Left lung (tissue), 10 donors: Measurements from ENCODE around the gene DTX4. TPM values are rescaled to one million over a fixed set of nuclear protein-coding genes. Genes with fewer than 3 reads are reported as not detected.

Experiments used
- ATAC-seq: fragments of 200-7000 bp; cut with Tn5 transposase; one replicate; pipeline ENCODE4 v1.9.1; 2020; ENCODE audit warnings: moderate library complexity
- DNase-seq, 4 donors: peaks; one replicate each; pipeline ENCODE4 v3.0.0-alpha.2; 2013 to 2020
- H3K27ac ChIP-seq, 2 donors: fragments of 200-600 bp; sonication (generic) in 1 of 2; one replicate each; pipeline versions ENCODE4 v1.5.0 to v1.8.0; 2020 to 2021
- H3K27me3 ChIP-seq, 2 donors: fragments of 200-600 bp; sonication (generic) in 1 of 2; one replicate each; pipeline versions ENCODE4 v1.5.0 to v1.8.0; 2020 to 2021
- H3K36me3 ChIP-seq, 2 donors: fragments of 200-600 bp; sonication (generic) in 1 of 2; one replicate each; pipeline versions ENCODE4 v1.5.0 to v1.8.0; 2020 to 2021
- H3K4me1 ChIP-seq, 2 donors: fragments of 200-600 bp; one replicate each; pipeline ENCODE4 v1.8.0; 2021
- H3K4me3 ChIP-seq, 2 donors: fragments of 200-600 bp; sonication (generic) in 1 of 2; one replicate each; pipeline versions ENCODE4 v1.5.0 to v1.8.0; 2020 to 2021; ENCODE audit warnings: mild to moderate bottlenecking in 1 of 2
- H3K9me3 ChIP-seq, 2 donors: fragments of 200-600 bp; sonication (generic) in 1 of 2; one replicate each; pipeline versions ENCODE4 v1.5.0 to v1.8.0; 2020 to 2021
- CTCF ChIP-seq, 2 donors: fragments of 200-600 bp; sonication (generic) in 1 of 2; IDR thresholded peaks; one replicate each; pipeline versions ENCODE4 v1.5.0 to v1.8.0; 2021; ENCODE audit warnings: antibody characterized with exemption in 2 of 2
- intact Hi-C, 2 donors: fragments of 100-400 bp; cut with DNase I; formaldehyde crosslinking; loops; one replicate each; pipeline versions ENCODE4 v1.11.2 to v1.14.2; 2022
- polyA plus RNA-seq, 6 donors: library from polyadenylated mRNA; unstranded; fragments of 120-200 nt; gene quantifications; one replicate each; pipeline ENCODE4 v1.2.1, GENCODE V29; 2013; ENCODE audit not compliant: insufficient read length in 6 of 6
- total RNA-seq, 2 donors: library from RNA; stranded (reverse); fragmentation: NEBNext Ultra II Directional; extraction: Animal tissue kit (Norgen Biotek cat#: 25700); gene quantifications; one replicate each; pipeline ENCODE4 v1.2.1, GENCODE V29; 2021
- donor health status: DM: no; HTN: yes; CAD: no.
- donor health status: DM: no; HTN: no; CAD: no.

The DTX4 gene
- total and polyA plus RNA-seq, 8 donors = 33.2 to 74.9 (median 67.2) TPM

- Histone ChIP-seq H3K4me3 (peak overlapping the region; percentile 59 to 64), H3K27me3 (peaks cover 0 to 18% of the 10 kb centered on the region in 2 donors), H3K4me1 (peaks cover 0 to 29% of the 10 kb centered on the region in 2 donors), H3K36me3 (no peaks in the 10 kb centered on the region), H3K27ac (peak overlapping the region; percentile 75 to 81), H3K9me3 (no peaks in the 10 kb centered on the region)
- DNase-seq = peak in 1 of 4 donors; percentile 87
- intact Hi-C loops = loop anchor here in 1 of 2 donors (5.0 kb wide), 1 partner anchor 35 kb away; no protein-coding TSS in a partner anchor
- TF ChIP-seq CTCF (IDR thresholded peaks at IDR 0.05) = no peak
- peak; percentile 2 for ATAC-seq
These were observed 580 bp downstream of the DTX4 start for GRCh38 chr11:59172345-59173079.

DNA sequence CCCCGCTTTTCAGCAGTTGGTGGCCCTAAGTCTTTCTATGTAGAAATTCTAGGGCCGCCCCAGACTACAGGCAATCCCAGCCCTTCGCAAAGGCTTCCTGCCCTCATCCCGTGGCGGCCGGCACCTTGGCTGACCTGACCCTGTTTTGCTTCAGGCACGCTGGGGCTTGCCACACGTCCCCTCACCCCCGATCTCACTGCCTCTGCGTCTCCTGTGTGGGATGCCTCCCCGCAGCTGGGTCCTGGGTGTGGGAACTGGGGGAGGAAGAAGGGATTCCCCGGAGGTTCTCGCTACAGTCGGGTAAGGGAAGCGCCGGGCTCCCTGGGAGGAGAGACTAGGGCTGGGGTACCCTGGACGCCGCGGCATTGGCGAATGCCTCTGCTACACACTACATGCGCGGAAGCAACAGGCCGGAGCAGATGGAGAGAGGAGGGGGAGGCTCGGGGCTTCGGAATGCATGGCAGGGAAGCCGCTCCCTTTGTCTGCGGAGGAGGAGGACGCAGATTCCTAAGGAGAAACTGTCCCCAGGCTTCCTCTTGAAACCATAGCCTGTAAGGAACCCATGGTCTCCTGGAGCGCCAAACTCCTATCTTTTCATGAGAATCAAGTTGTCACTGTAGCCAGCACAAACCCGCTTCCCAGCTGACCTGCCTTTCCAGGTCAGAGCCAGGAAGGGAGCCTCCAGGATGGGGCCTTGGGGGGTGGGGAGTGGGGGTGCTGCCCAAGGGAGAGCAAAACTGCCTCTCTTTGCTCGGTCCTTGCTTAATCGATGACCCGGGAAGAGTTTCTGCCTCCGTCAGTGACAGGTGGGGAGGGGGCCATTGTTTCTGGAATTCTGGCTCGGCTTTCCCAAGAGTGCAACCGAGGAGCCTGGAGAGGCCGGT lies 1.4 kb downstream of the DTX4 start:
- peaks cover 0 to 29% of the 10 kb centered on the region in 2 donors for H3K4me1 ChIP-seq
- peak overlapping the region; percentile 59 to 64 for H3K4me3 ChIP-seq
- H3K36me3 ChIP-seq = no peaks in the 10 kb centered on the region
- H3K27ac ChIP-seq = peak overlapping the region; percentile 75 to 81
- DNase-seq (peak in 2 of 4 donors; percentile 60 to 87), ATAC-seq (peak; percentile 20)
- no peak for TF ChIP-seq CTCF (IDR thresholded peaks at IDR 0.05)
- no peaks in the 10 kb centered on the region for H3K9me3 ChIP-seq
- peaks cover 0 to 18% of the 10 kb centered on the region in 2 donors for H3K27me3 ChIP-seq
- intact Hi-C loops = loop anchor here in 1 of 2 donors (5.0 kb wide), 1 partner anchor 34 kb away; no protein-coding TSS in a partner anchor

DNA sequence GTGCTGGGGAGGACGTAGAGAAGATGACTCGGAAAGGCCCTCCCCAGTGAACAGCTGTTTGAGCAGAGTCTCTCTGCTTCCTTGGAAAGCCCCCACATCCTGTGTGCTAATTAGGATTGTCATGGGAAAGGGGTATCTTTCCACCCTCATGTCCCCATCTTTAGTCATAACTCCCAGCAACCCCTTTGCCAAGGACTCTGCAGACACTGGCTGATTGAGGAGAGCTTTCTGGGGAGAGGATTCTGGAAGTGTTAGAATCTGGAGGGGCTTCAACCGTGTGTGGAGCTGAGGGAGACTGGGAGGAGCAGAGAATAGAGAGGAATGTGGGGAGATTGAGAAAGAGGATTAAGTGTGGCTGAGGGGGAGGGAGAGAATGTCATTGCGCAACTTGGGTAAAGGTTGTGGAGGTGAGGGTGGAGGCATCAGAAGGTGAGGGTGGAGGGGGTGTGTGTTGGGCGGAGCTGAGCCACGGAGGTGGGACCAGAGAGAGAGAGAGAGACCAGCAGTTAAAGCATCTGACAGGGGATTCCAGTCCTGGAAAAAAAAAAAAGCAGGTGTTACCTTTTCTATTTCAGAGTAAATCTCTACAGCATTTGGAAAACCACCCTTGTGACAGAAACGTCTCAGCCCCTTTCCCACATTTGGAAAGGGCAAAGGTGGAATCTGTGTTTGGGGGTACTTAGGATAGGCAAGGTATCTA lies 2.2 kb downstream of the DTX4 start:
- ATAC-seq = peak; percentile 69
- Histone ChIP-seq H3K4me1 (peaks cover 3 to 31% of the 10 kb centered on the region in 2 donors), H3K27ac (peak overlapping the region; percentile 75 to 81), H3K27me3 (peaks cover 0 to 18% of the 10 kb centered on the region in 2 donors), H3K36me3 (no peaks in the 10 kb centered on the region), H3K9me3 (no peaks in the 10 kb centered on the region), H3K4me3 (peak overlapping the region; percentile 59 to 64)
- TF ChIP-seq CTCF (IDR thresholded peaks at IDR 0.05) = no peak
- DNase-seq = peak in 3 of 4 donors; percentile 76 to 81 (median 80)
- intact Hi-C loops = loop anchor here in 1 of 2 donors (5.0 kb wide), 1 partner anchor 33 kb away; no protein-coding TSS in a partner anchor

DNA sequence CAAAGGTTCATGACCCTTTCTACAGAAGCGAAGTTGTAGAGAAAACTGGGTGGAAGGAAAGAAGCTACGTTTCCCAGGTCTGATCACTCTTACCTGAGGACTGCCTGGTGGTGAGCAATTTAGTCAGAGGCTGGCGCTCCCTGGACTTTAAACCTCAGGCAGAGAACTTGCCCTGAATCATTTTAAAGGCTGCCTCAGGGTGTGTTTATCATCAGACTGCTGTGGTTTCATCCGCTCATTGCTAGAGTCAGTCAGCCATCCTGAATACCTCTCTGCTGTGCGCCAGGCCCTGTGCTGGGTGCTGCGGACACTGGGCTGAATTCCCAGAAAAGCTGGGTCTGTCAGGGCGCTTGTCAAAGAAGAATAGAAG lies 2.7 kb downstream of the DTX4 start:
- H3K4me1 ChIP-seq = peaks cover 3 to 31% of the 10 kb centered on the region in 2 donors
- DNase-seq = no peak
- H3K4me3 ChIP-seq = no peak overlapping the region
- no peak for TF ChIP-seq CTCF (IDR thresholded peaks at IDR 0.05)
- no peak for ATAC-seq
- no peaks in the 10 kb centered on the region for H3K36me3 ChIP-seq
- H3K27ac ChIP-seq = peak overlapping the region; percentile 57
- no peaks in the 10 kb centered on the region for H3K9me3 ChIP-seq
- intact Hi-C loops = loop anchor here in 1 of 2 donors (5.0 kb wide), 1 partner anchor 33 kb away; no protein-coding TSS in a partner anchor
- peaks cover 0 to 18% of the 10 kb centered on the region in 2 donors for H3K27me3 ChIP-seq
